Breast epithelium (tissue), 4 donors: ENCODE data around the gene EVC. TPM values are rescaled to one million over a fixed set of nuclear protein-coding genes. Genes with fewer than 3 reads are reported as not detected.

Source experiments
- DNase-seq, 2 donors: peaks; one replicate each; pipeline ENCODE4 v3.0.0-alpha.2; 2019; ENCODE audit warnings: low spot score in 2 of 2
- H3K27ac ChIP-seq, 2 donors: fragments of 200-600 bp; sonication (generic) in 1 of 2; one replicate each; pipeline ENCODE4 v1.5.1; 2016 to 2019; ENCODE audit warnings: mild to moderate bottlenecking in 1 of 2
- H3K27me3 ChIP-seq, 2 donors: fragments of 200-600 bp; sonication (generic) in 1 of 2; one replicate each; pipeline versions ENCODE4 v1.5.1 to v1.6.0; 2017 to 2019; ENCODE audit warnings: control low read depth in 1 of 2, mild to moderate bottlenecking in 1 of 2
- H3K36me3 ChIP-seq: fragments of 200-600 bp; one replicate; pipeline ENCODE4 v1.5.1; 2019
- H3K4me1 ChIP-seq, 2 donors: fragments of 200-600 bp; sonication (generic); one replicate each; pipeline ENCODE4 v1.5.1; 2016 to 2019; ENCODE audit warnings: control low read depth in 1 of 2
- H3K4me3 ChIP-seq, 3 donors: fragments of 200-600 bp; sonication (generic); 1 replicate in 2 of 3; 2 replicates in 1 of 3; pipeline ENCODE4 v1.5.1; 2016 to 2019; ENCODE audit warnings: mild to moderate bottlenecking in 3 of 3, moderate library complexity in 2 of 3
- H3K9me3 ChIP-seq, 2 donors: fragments of 200-600 bp; sonication (generic) in 1 of 2; one replicate each; pipeline ENCODE4 v1.5.1; 2016 to 2019; ENCODE audit warnings: control low read depth in 1 of 2
- POLR2A ChIP-seq: fragments of 450-650 bp; IDR thresholded peaks from one replicate; pipeline ENCODE4 v1.6.1; 2016; ENCODE audit warnings: antibody characterized with exemption, mild to moderate bottlenecking, moderate library complexity
- POLR2AphosphoS5 ChIP-seq, 3 donors: sonication (generic); formaldehyde crosslinking; IDR thresholded peaks; one replicate each; pipeline ENCODE4 v1.6.1; 2017; ENCODE audit warnings: antibody characterized with exemption in 3 of 3
- intact Hi-C: fragments of 100-400 bp; cut with DNase I; formaldehyde crosslinking; loops from one replicate; pipeline ENCODE4 v1.15.1; 2023; ENCODE audit warnings: low total_unique reads
- total RNA-seq, 3 donors: library from RNA; depleted of rRNA; stranded (reverse); fragments of >200 nt; gene quantifications; one replicate each; pipeline ENCODE4 v1.1.0, GENCODE V29; 2016
- TF ChIP-seq, protein P1 (sequence below), 3 donors: fragments of 450-650 bp; IDR thresholded peaks; one replicate each; pipeline ENCODE4 v1.5.1; 2016 to 2017; ENCODE audit warnings: antibody characterized with exemption in 3 of 3, mild to moderate bottlenecking in 3 of 3, moderate library complexity in 3 of 3

EVC gene
- total RNA-seq, 3 donors from 2014 or later, result 20.0 to 27.5 (median 25.9) TPM

DNA sequence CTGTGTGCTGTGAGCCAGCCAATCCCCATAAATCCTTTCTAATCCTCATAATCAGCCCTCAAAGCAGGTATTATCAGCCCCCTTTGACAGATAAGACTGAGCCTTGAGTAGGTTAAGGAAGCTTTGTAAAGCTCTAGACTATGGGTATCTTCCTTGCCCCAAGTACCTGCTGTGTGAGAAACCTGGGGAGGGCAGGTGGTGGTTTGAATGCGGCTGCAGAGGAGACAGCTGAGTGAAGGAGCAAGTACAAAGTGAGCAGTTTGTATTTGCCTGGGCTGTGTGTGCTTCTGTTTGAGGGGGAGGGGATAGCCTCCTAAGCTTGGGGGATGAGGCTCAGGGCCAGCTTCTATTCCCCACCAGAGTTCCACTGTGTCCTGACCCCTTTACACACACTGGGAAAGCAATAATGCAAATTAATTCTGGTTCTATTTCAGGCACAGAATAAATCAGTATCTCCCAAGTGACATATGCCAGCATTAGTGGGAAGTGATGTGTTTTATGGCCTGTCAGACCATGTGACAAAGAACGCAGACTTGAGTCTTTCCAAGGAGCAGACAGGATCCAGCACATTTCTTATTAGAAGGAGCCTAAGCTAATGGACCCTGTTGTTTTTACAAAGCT, 63.5 kb downstream of the EVC start:
- DNase-seq, result no peak

DNA sequence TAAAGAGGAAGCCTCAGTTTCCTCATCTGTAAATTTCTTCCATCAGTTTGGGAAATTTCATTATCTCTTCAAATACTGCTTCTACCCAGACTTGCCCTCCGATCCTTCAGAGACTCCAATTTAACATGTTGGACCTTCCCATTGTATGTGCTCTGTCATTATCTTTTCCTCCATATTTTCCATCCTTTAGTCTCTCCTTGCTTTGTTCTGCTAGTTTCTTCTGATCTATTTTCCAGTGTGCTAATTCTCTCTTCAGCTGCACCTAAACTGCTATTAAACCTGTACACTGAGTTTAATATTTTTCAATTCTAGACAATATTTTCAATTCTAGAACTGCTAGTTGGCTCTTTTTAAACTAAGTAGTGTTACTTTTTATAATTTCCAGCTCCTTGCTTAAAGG, 65.5 kb downstream of the EVC start:
- no peak for DNase-seq
- Histone ChIP-seq H3K36me3 (no peaks in the 10 kb centered on the region), H3K27me3 (no peaks in the 10 kb centered on the region), H3K4me1 (no peaks in the 10 kb centered on the region), H3K9me3 (peaks cover 15 to 31% of the 10 kb centered on the region in 2 donors), H3K27ac (no peak overlapping the region), H3K4me3 (no peak overlapping the region)
- intact Hi-C loops, result loop anchor here (5.0 kb wide), 1 partner anchor 1199 kb away; no protein-coding TSS in a partner anchor
- TF ChIP-seq POLR2A (no peak), POLR2AphosphoS5 (IDR thresholded peaks at IDR 0.05) (no peak)
- TF ChIP-seq, protein P1, sequence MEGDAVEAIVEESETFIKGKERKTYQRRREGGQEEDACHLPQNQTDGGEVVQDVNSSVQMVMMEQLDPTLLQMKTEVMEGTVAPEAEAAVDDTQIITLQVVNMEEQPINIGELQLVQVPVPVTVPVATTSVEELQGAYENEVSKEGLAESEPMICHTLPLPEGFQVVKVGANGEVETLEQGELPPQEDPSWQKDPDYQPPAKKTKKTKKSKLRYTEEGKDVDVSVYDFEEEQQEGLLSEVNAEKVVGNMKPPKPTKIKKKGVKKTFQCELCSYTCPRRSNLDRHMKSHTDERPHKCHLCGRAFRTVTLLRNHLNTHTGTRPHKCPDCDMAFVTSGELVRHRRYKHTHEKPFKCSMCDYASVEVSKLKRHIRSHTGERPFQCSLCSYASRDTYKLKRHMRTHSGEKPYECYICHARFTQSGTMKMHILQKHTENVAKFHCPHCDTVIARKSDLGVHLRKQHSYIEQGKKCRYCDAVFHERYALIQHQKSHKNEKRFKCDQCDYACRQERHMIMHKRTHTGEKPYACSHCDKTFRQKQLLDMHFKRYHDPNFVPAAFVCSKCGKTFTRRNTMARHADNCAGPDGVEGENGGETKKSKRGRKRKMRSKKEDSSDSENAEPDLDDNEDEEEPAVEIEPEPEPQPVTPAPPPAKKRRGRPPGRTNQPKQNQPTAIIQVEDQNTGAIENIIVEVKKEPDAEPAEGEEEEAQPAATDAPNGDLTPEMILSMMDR (IDR thresholded peaks at IDR 0.05), result no peak

More for the DNA sequence above, 63.5 kb downstream of the EVC start:
- H3K27ac ChIP-seq, result no peak overlapping the region
- no peaks in the 10 kb centered on the region for H3K27me3 ChIP-seq
- H3K4me1 ChIP-seq, result no peaks in the 10 kb centered on the region
- H3K4me3 ChIP-seq, result no peak overlapping the region
- H3K9me3 ChIP-seq, result peaks cover 15 to 31% of the 10 kb centered on the region in 2 donors
- intact Hi-C loops, result loop anchor here (5.0 kb wide), 1 partner anchor 1197 kb away; no protein-coding TSS in a partner anchor
- H3K36me3 ChIP-seq, result no peaks in the 10 kb centered on the region
- TF ChIP-seq POLR2A, result no peak
- TF ChIP-seq, protein P1 (IDR thresholded peaks at IDR 0.05), result no peak
- TF ChIP-seq POLR2AphosphoS5 (IDR thresholded peaks at IDR 0.05), result no peak

DNA sequence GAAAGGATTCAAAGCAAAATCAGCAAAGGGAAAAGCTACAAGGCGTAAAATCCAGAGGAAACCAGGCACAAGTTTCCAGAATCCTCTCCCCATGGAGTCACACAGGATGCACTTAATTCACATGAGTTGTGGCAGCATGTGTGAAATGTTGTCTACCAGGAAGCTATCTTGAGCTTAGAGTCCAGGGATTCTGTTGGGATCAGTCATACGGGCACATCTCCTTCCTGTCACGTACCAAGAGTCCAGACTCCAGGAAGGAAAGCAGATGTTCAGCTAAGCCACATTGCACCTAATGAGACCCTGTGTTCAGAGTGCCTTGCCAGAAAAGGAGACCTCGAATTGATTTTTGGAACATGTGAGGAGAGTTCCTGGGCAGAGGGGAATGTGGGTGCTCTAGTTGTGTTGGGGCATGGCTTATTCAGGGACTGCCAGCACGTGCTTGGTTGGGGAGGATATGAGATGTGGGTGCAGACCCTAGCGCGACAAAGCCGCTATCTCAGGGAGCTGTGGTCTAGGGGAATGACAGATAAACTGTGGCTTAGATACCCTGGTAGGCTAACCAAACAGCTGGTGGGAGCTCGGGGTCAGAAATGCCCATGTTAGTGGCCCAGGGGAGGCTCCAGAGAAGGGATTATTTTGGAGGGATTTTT, 70.0 kb downstream of the EVC start:
- no peaks in the 10 kb centered on the region for H3K27me3 ChIP-seq
- no peak for DNase-seq
- intact Hi-C loops, result no loop called here
- H3K4me1 ChIP-seq, result no peaks in the 10 kb centered on the region
- H3K9me3 ChIP-seq, result peaks cover 13 to 15% of the 10 kb centered on the region in 2 donors
- TF ChIP-seq, protein P1 (IDR thresholded peaks at IDR 0.05), result no peak
- TF ChIP-seq POLR2A, result no peak
- no peak for TF ChIP-seq POLR2AphosphoS5 (IDR thresholded peaks at IDR 0.05)
- no peak overlapping the region for H3K4me3 ChIP-seq
- H3K36me3 ChIP-seq, result no peaks in the 10 kb centered on the region
- no peak overlapping the region for H3K27ac ChIP-seq

DNA sequence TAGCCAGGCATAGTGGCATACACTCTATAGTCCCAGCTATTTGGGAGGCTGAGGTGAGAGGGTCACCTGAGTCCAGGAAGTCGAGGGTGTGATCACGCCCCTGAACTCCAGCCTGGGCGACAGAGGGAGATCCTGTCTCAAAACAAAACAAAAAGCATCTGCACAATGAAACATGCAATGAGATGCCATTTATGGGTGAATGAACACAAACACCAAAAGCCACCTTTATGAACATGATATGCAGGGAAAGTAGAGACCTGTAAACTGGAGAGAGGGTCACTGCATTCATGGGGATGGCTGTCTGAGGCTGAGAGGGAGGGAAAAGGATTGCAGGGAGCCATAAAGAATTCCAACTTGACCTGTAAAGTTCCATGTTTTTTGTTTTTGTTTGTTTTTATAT, 70.7 kb downstream of the EVC start:
- no peaks in the 10 kb centered on the region for H3K27me3 ChIP-seq
- no peak overlapping the region for H3K4me3 ChIP-seq
- H3K36me3 ChIP-seq, result no peaks in the 10 kb centered on the region
- peaks cover 7% of the 10 kb centered on the region in 2 donors for H3K9me3 ChIP-seq
- intact Hi-C loops, result no loop called here
- TF ChIP-seq, protein P1 (IDR thresholded peaks at IDR 0.05), result no peak
- TF ChIP-seq POLR2AphosphoS5 (IDR thresholded peaks at IDR 0.05), result no peak
- no peak for TF ChIP-seq POLR2A
- H3K27ac ChIP-seq, result no peak overlapping the region
- DNase-seq, result no peak
- no peaks in the 10 kb centered on the region for H3K4me1 ChIP-seq

DNA sequence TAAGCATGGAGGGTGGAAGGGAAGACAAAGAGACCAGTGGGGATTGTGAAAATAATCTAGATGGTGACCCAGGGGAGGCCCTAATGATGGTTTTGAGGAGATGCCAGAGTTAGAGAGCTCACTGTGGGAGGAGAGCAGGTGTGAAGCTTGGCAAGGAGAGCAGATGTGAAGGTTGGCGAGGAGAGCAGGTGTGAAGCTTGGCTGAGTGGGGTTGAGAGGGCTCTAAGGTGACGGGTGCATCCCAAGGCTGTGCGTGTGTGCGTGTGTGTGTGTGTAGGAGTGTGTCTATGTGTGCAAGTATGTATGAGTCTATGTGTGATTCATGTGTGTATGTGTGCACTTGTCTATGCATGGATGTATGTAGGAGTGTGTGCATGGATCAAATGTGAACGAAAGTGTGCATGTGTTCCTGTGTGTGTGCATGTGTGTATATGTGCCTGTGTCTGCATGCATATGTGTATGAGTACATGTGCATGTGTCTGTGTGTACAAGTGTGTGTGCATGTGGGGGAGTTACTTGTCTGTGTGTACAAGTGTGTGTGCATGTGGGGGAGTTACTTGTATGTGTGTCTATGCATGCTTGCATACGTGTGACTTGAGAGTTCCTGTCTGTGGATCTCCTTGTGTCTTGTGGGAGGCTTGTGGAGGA, 72.0 kb downstream of the EVC start:
- no peaks in the 10 kb centered on the region for H3K36me3 ChIP-seq
- intact Hi-C loops, result no loop called here
- no peak overlapping the region for H3K27ac ChIP-seq
- TF ChIP-seq POLR2AphosphoS5 (IDR thresholded peaks at IDR 0.05), result no peak
- TF ChIP-seq, protein P1 (IDR thresholded peaks at IDR 0.05), result no peak
- TF ChIP-seq POLR2A, result no peak
- no peaks in the 10 kb centered on the region for H3K4me1 ChIP-seq
- no peak overlapping the region for H3K4me3 ChIP-seq
- DNase-seq, result no peak
- H3K9me3 ChIP-seq, result no peaks in the 10 kb centered on the region
- H3K27me3 ChIP-seq, result no peaks in the 10 kb centered on the region
